Glutamatergic neuron (in vitro differentiated cells): ENCODE results near the gene MAP3K1. TPM values are rescaled to one million over a fixed set of nuclear protein-coding genes. Genes with fewer than 3 reads are reported as not detected.

Experiments
- DNase-seq: peaks from one replicate; pipeline ENCODE4 v3.0.0; 2022
- H3K27ac Mint-ChIP-seq: one replicate; pipeline ENCODE4 v1.8.0; 2020; ENCODE audit warnings: mild to moderate bottlenecking, mixed read lengths, inconsistent platforms; ENCODE audit not compliant: unreplicated experiment
- H3K27me3 Mint-ChIP-seq: one replicate; pipeline ENCODE4 v1.8.0; 2020; ENCODE audit warnings: mild to moderate bottlenecking, moderate library complexity, mixed read lengths, inconsistent platforms; ENCODE audit not compliant: unreplicated experiment
- H3K36me3 Mint-ChIP-seq: one replicate; pipeline ENCODE4 v1.8.0; 2020; ENCODE audit warnings: mild to moderate bottlenecking, mixed read lengths, inconsistent platforms; ENCODE audit not compliant: unreplicated experiment
- H3K4me1 Mint-ChIP-seq: one replicate; pipeline ENCODE4 v1.8.0; 2020; ENCODE audit warnings: mild to moderate bottlenecking, low read depth, mixed read lengths, inconsistent platforms; ENCODE audit not compliant: unreplicated experiment
- H3K4me3 Mint-ChIP-seq: one replicate; pipeline ENCODE4 v1.8.0; 2020; ENCODE audit warnings: mild to moderate bottlenecking, mixed read lengths, inconsistent platforms; ENCODE audit not compliant: unreplicated experiment
- H3K9me3 Mint-ChIP-seq: one replicate; pipeline ENCODE4 v1.8.0; 2020; ENCODE audit warnings: mild to moderate bottlenecking, moderate library complexity, mixed read lengths, inconsistent platforms; ENCODE audit not compliant: unreplicated experiment
- total RNA-seq: library from RNA; stranded (reverse); fragmentation: NEBNext Ultra II Directional; extraction: Animal tissue kit (Norgen Biotek cat#: 25700); gene quantifications from one replicate; pipeline ENCODE4 v1.2.1, GENCODE V29; 2021; ENCODE audit not compliant: unreplicated experiment
- TF ChIP-seq, protein P1 (sequence below): fragments of 200-600 bp; sonication (generic); IDR thresholded peaks from one replicate; pipeline ENCODE4 v1.5.0; 2021; ENCODE audit not compliant: partially characterized antibody, unreplicated experiment

The MAP3K1 gene
- total RNA-seq, 1 donor from 2014 or later: 10.1 TPM

DNA sequence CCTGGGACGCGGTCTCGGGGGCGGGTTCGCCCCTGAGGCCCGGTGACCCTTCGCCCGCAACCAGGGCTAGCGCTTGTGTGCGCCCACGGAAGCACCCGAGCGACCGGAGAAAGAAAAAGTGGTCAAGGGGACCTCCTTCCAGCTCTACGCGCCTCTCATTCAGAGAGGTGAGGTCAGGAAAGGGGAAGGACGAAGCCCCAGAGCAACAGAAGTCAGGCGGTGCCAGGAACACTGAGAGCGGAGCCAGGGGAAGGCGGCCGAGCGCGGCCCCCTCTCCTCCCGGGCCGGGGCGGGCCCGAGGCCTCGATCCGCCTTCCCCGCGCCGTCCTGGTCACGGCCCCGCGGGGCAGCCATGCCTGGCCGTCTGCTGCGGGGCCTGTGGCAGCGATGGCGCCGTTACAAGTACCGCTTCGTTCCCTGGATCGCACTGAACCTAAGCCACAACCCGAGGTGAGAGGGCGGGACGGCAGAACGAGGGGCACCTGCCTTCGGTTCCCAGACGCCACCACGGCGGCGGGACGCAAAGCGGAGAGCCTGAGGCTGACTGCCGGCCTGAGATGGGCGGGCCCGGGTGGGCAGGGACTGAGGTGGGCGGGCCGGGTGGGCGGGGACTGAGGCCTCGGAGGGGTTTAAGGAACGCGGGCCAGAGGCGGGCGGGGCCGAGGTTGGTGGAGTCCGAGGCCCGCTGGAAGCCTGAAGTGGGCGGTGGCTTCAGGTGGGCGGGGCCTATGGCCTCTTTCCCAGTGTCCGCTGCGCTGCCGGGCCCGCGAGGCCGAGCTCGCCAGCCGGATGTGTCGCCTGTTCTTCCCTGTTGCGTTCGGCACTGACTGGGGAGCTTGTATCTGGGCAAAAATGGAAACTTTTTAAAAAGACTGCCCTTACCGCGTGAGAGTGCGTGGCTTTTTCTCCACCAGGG is 94.2 kb downstream of the MAP3K1 start, which contains the start of gene SETD9:
Gene SETD9, plus strand, starts transcription at position 303 of the 916 bp plus-strand sequence. Its CDS starts 50 bp downstream, at position 353.
- Mint-ChIP-seq H3K9me3 (peaks cover 11% of the 10 kb centered on the region), H3K27me3 (peaks cover 9% of the 10 kb centered on the region), H3K27ac (peak within 1 kb of the TSS; percentile 99), H3K4me3 (peak within 1 kb of the TSS; percentile 94), H3K4me1 (peaks cover 15% of the 10 kb centered on the region), H3K36me3 (no peaks in the 10 kb centered on the region)
- DNase-seq: peak; percentile 99
- TF ChIP-seq, protein P1, sequence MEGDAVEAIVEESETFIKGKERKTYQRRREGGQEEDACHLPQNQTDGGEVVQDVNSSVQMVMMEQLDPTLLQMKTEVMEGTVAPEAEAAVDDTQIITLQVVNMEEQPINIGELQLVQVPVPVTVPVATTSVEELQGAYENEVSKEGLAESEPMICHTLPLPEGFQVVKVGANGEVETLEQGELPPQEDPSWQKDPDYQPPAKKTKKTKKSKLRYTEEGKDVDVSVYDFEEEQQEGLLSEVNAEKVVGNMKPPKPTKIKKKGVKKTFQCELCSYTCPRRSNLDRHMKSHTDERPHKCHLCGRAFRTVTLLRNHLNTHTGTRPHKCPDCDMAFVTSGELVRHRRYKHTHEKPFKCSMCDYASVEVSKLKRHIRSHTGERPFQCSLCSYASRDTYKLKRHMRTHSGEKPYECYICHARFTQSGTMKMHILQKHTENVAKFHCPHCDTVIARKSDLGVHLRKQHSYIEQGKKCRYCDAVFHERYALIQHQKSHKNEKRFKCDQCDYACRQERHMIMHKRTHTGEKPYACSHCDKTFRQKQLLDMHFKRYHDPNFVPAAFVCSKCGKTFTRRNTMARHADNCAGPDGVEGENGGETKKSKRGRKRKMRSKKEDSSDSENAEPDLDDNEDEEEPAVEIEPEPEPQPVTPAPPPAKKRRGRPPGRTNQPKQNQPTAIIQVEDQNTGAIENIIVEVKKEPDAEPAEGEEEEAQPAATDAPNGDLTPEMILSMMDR: no peak

DNA sequence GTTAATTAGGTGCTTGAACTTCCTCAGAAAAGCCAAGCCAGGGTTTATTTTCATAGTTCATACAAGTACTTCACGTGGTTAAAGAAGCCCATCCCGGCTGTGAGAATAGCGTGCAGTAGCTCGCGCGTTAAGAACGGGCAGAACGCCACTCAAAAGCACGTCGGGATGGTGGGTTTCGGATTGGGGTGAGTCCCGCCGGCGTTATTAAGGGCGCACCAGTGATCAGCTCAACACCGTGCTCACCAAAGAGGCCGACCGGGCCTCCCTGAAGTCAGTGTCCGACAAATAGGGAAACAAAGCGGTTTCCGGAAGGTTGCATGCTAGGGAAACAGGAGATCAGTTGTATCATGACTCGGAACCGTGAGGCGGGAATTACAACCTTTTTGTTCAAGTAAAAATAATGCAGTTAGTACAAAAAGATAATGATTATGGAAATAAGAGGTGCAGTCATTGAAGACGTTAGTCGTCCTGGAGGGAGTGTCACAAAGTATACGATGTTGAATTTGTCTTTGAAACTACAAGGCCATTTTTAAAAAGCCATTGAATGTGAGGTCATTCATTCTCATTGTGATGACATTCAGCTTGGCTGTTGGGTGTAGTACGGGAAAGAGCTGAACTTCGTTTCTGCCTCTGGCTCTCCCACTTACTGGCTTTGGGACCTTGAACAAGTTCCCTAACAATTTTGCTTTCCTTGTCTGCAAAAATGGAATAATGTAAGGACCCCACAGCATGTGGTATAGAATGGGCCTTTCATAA is 95.0 kb downstream of the MAP3K1 start:
- H3K9me3 Mint-ChIP-seq: peaks cover 11% of the 10 kb centered on the region
- TF ChIP-seq, protein P1: peak; percentile 19
- peak overlapping the region; percentile 91 for H3K4me3 Mint-ChIP-seq
- H3K27ac Mint-ChIP-seq: peak overlapping the region; percentile 97
- peaks cover 15% of the 10 kb centered on the region for H3K4me1 Mint-ChIP-seq
- peaks cover 9% of the 10 kb centered on the region for H3K27me3 Mint-ChIP-seq
- DNase-seq: peak; percentile 43
- H3K36me3 Mint-ChIP-seq: no peaks in the 10 kb centered on the region

DNA sequence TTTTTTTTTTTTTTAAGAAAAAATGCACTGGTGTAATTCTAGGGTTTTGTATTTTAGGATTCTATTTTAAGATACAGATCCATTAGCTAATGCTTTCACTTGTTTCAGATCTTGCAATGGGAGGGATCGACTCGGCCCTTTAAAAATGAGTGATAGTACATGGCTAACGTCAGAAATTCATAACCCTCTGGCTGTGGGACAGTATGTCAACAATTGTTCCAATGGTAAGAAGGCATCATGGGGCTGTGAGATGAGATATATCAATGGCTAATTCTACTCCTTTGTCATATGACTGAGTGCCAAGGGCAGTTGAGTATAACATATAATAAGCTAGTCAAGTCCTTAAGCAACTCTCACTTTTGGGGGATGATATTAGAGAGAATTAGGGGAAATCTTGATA is 98.4 kb downstream of the MAP3K1 start:
- H3K36me3 Mint-ChIP-seq: no peaks in the 10 kb centered on the region
- no peak overlapping the region for H3K4me3 Mint-ChIP-seq
- DNase-seq: no peak
- peaks cover 8% of the 10 kb centered on the region for H3K9me3 Mint-ChIP-seq
- TF ChIP-seq, protein P1: no peak
- H3K4me1 Mint-ChIP-seq: peaks cover 9% of the 10 kb centered on the region
- H3K27me3 Mint-ChIP-seq: peaks cover 5% of the 10 kb centered on the region
- H3K27ac Mint-ChIP-seq: no peak overlapping the region

DNA sequence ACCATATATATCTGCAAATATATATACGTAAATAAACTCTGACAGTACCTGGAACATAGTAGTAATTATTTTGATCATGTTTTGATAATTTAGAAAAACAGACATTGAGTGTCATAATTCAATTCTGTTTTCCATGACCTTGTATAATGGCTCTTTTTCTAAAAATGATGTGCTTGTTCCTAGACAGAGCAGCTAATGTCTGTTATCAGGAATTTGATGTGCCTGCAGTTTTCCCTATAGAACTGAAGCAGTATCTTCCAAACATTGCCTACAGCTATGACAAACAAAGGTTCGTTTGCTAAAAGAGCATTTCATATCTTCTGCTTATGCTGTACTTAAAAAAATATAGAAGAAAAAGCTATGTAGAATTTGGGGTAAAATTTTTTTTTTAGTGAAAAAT is 99.3 kb downstream of the MAP3K1 start:
- TF ChIP-seq, protein P1: no peak
- peaks cover 6% of the 10 kb centered on the region for H3K4me1 Mint-ChIP-seq
- H3K27ac Mint-ChIP-seq: no peak overlapping the region
- peaks cover 2% of the 10 kb centered on the region for H3K9me3 Mint-ChIP-seq
- H3K27me3 Mint-ChIP-seq: no peaks in the 10 kb centered on the region
- no peak overlapping the region for H3K4me3 Mint-ChIP-seq
- H3K36me3 Mint-ChIP-seq: no peaks in the 10 kb centered on the region
- no peak for DNase-seq

DNA sequence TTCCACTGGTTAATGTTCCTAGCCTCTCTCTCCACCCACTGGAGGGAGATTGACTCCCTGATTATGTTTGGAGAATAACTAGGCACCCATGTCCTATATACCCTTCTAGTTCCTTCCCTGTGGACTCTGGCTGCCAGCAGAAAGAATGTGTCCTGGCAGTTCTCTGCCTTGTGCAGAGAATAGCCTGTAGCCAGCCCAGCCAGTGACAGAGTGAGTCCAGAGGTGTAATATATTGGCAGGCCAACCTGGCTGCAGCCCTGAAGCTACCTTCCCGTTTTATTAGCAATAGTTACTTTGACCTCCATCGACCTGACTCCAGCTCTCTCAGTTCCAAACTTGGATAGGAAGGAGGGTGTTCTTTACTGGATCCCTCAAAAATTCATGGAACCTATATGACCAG is 102.2 kb downstream of the MAP3K1 start:
- peaks cover 2% of the 10 kb centered on the region for H3K36me3 Mint-ChIP-seq
- TF ChIP-seq, protein P1: no peak
- H3K27ac Mint-ChIP-seq: no peak overlapping the region
- no peaks in the 10 kb centered on the region for H3K27me3 Mint-ChIP-seq
- H3K9me3 Mint-ChIP-seq: no peaks in the 10 kb centered on the region
- no peak for DNase-seq
- no peak overlapping the region for H3K4me3 Mint-ChIP-seq
- no peaks in the 10 kb centered on the region for H3K4me1 Mint-ChIP-seq
